Type B pancreatic cell (in vitro differentiated cells): ENCODE results near the gene FOXA3. TPM values are rescaled to one million over a fixed set of nuclear protein-coding genes. Genes with fewer than 3 reads are reported as not detected.

Experiments
- DNase-seq: peaks from one replicate; pipeline ENCODE4 v3.0.0; 2021; ENCODE audit warnings: mixed read lengths; ENCODE audit not compliant: unreplicated experiment; ENCODE audit errors: extremely low spot score
- H3K27ac Mint-ChIP-seq: 2 replicates; pipeline ENCODE4 v1.8.0; 2021; ENCODE audit warnings: mild to moderate bottlenecking, mixed read lengths
- H3K27me3 Mint-ChIP-seq: 2 replicates; pipeline ENCODE4 v1.8.0; 2021; ENCODE audit warnings: mixed read lengths
- H3K36me3 Mint-ChIP-seq: 2 replicates; pipeline ENCODE4 v1.8.0; 2021; ENCODE audit warnings: mixed read lengths
- H3K4me1 Mint-ChIP-seq: one replicate; pipeline ENCODE4 v1.8.0; 2021; ENCODE audit warnings: mixed read lengths; ENCODE audit not compliant: unreplicated experiment
- H3K4me3 Mint-ChIP-seq: 2 replicates; pipeline ENCODE4 v1.8.0; 2021; ENCODE audit warnings: mild to moderate bottlenecking, mixed read lengths
- H3K9me3 Mint-ChIP-seq: 2 replicates; pipeline ENCODE4 v1.8.0; 2021; ENCODE audit warnings: mixed read lengths
- CTCF ChIP-seq: fragments of 200-600 bp; sonication (generic); conservative IDR thresholded peaks from 2 replicates; pipeline ENCODE4 v1.5.0; 2021; ENCODE audit warnings: antibody characterized with exemption, mild to moderate bottlenecking
- total RNA-seq: library from RNA; stranded (reverse); gene quantifications from 2 replicates; pipeline ENCODE4 v1.2.1, GENCODE V29; 2021; ENCODE audit warnings: low replicate concordance

FOXA3 gene
- total RNA-seq, 1 donor from 2014 or later, result 3.3 TPM

GRCh38 chr19:45825263-45825605, 38.9 kb upstream of the FOXA3 start:
- no peak for TF ChIP-seq CTCF
- Mint-ChIP-seq H3K27me3 (no peaks in the 10 kb centered on the region), H3K9me3 (no peaks in the 10 kb centered on the region), H3K27ac (no peak overlapping the region), H3K36me3 (peaks cover 11% of the 10 kb centered on the region), H3K4me1 (no peaks in the 10 kb centered on the region), H3K4me3 (no peak overlapping the region)
- no peak for DNase-seq

GRCh38 chr19:45825917-45826893, 37.9 kb upstream of the FOXA3 start:
- Mint-ChIP-seq H3K4me1 (no peaks in the 10 kb centered on the region), H3K36me3 (peaks cover 11% of the 10 kb centered on the region), H3K9me3 (no peaks in the 10 kb centered on the region), H3K27me3 (no peaks in the 10 kb centered on the region), H3K4me3 (no peak overlapping the region), H3K27ac (no peak overlapping the region)
- DNase-seq, result no peak
- no peak for TF ChIP-seq CTCF

- Mint-ChIP-seq H3K9me3 (no peaks in the 10 kb centered on the region), H3K4me1 (no peaks in the 10 kb centered on the region), H3K27ac (no peak overlapping the region), H3K36me3 (peaks cover 14% of the 10 kb centered on the region), H3K27me3 (no peaks in the 10 kb centered on the region), H3K4me3 (no peak overlapping the region)
- DNase-seq, result no peak
- no peak for TF ChIP-seq CTCF
Measured at GRCh38 chr19:45826934-45827333, 37.2 kb upstream of the FOXA3 start.

GRCh38 chr19:45827459-45828093, 36.5 kb upstream of the FOXA3 start:
- no peak for DNase-seq
- no peak overlapping the region for H3K4me3 Mint-ChIP-seq
- H3K9me3 Mint-ChIP-seq, result no peaks in the 10 kb centered on the region

GRCh38 chr19:45828523-45828922, 35.6 kb upstream of the FOXA3 start:
- no peaks in the 10 kb centered on the region for H3K4me1 Mint-ChIP-seq
- H3K27me3 Mint-ChIP-seq, result no peaks in the 10 kb centered on the region
- H3K4me3 Mint-ChIP-seq, result no peak overlapping the region
- H3K36me3 Mint-ChIP-seq, result peaks cover 18% of the 10 kb centered on the region
- H3K9me3 Mint-ChIP-seq, result no peaks in the 10 kb centered on the region
- no peak for DNase-seq
- no peak for TF ChIP-seq CTCF
- H3K27ac Mint-ChIP-seq, result no peak overlapping the region

More at GRCh38 chr19:45827459-45828093, 36.5 kb upstream of the FOXA3 start:
- Mint-ChIP-seq H3K36me3 (peaks cover 18% of the 10 kb centered on the region), H3K4me1 (no peaks in the 10 kb centered on the region), H3K27me3 (no peaks in the 10 kb centered on the region), H3K27ac (no peak overlapping the region)
- no peak for TF ChIP-seq CTCF
